ENCODE data around the gene MRPS17.
"Not testable (repeated sequence)": the region's sequence is repeated elsewhere in the genome, so short reads cannot be mapped to it uniquely, and the experiment has no call there.

The MRPS17 gene

DNA sequence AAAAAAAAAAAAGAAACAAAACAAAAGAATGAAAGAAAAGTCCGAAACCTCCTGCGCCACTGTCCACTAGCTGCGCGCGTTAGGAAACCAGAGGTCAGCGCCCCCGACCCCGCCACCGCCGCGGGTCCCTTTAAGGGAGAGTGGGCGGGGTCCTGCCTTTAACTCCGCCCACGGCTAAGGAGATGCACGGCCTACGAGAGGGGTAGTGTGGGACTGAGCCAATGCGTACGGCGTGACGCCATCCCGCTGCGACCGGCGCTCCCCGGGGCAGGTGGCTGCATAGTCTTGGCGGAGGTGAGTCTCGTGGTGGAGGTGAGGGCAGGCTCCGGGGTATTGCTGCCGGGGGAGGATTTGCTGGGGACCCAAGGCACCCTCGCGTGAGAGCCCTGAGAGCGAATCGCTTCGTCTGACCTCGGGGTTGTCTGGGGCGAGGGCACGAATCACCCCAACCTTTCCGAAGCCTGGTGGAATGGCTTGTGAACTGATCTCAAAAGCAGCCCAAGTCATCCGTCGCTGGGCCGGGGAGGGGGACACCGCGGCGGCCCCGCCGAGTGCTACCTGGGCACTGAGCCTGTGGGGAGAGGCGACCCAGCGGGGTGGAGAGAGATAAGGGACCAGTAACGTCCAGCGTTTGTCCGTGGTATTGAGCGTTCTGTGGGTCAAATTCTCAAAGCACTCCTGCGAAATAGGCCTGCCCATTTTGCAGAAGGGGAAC is at the start of gene MRPS17:
MRPS17 (plus strand) TSS at position 241 of the 715 bp plus-strand sequence. CDS start 1,319 bp downstream, outside the sequence.
- peak; percentile 52 for DNase-seq (ENCODE audit: low read depth)

DNA sequence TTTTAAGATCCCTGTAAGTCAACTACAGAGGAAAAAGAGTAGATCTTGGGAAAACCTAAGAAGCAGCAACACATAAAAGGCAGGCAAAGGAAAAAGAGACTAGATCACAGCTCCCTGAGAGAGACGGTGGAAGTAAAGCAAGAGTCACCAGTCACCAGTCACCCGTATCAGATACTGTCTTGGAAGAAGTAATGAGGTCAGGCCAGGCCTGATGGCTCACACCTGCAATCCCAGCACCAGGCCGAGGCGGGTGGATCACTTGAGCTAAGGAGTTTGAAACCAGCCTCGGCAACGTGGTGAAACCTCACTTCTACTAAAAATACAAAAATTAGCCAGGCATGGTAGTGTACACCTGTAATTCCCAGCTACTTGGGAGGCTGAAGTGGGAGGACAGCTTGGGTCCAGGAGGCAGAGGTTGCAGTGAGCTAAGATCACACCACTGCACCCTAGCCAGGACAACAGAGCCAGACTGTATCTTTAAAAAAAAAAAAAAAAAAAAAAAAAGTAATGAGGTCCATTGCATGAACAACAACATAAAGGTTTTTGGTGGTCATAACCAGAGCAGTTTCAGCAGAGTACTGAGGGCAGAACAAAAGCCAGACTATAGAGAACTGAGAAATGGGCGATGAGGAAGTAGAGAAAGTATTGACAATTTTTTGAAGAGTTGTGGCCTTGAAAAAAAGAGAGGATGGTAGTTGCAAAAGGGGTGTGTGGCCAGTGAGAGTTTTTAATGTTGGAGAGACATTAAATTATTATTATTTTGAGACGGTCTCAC is 47.5 kb upstream of the MRPS17 start:
- no peak for DNase-seq (ENCODE audit: low read depth)

DNA sequence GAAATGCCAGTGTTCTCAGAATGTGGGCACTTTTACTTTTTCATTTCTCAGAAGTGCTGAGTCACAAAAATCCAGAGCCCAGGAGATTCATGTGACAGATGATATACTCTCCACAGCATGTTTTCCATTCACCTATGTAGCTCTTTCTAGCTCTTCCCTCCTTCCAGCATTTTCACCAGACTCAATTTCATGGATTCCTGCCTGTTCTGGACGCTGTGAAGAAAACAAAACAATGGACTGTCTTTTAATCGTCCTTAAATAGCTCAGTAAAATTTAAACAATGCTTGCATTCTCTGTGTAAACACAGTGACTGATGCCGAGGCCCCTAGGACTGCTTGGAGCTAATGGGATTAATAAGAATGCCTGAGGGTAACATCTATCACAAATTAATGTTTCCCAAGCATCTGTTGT is 38.9 kb upstream of the MRPS17 start:
- DNase-seq (ENCODE audit: low read depth), result no peak

DNA sequence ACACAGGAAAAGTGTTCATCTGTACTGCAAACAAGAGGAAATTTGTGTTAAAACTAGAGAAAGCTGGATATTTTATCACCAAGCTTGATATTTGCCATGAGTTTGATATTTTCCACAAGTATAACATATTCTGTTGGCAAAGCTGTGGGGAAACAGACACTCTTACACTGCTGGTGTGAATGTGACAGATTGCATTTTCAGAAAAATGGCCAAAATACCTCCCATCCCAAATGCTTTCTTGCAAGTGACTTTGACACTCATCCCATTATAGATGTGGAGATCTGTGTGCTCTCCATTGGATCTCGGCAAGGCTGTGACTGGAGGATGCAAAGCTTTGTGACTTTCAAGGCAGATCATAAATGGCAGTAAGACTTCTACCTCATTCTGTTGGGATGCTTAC is 33.9 kb upstream of the MRPS17 start:
- DNase-seq (ENCODE audit: low read depth), result no peak

DNA sequence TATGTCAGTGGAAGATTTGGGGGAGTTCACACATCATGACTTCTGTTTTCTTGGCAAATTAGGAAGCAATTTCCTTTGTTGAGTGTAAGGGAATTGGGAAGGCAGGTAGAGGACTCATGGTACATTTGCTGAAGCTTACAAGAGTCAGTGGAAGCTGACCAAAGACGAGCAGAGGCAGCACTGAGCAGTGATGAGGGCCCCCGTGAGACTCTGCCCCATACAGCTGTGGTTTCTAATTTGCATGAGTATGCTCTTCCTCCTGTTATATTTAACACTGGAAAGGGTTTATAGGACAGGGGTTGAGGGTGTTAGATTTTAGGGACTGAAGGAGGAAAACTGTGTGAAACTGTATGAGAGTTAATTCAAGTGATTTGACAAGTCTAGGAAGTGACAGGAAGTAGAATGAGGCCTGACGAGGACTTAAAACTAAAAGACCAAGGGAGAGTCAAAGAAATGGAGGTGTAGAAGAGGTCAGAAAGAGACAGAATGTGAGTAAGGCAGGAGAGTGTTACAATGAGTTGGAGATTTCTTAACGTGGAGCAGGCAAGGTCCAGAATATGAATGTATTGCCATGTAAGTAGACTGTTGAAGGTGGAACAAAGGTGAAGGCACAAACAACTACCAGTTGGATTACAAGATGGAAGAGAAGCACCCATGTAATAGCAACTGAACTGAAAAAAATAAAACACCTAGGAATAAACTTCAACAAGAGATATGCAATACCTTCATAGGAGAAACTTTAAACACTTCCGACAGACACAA is 23.5 kb upstream of the MRPS17 start:
- no peak for DNase-seq (ENCODE audit: low read depth)

DNA sequence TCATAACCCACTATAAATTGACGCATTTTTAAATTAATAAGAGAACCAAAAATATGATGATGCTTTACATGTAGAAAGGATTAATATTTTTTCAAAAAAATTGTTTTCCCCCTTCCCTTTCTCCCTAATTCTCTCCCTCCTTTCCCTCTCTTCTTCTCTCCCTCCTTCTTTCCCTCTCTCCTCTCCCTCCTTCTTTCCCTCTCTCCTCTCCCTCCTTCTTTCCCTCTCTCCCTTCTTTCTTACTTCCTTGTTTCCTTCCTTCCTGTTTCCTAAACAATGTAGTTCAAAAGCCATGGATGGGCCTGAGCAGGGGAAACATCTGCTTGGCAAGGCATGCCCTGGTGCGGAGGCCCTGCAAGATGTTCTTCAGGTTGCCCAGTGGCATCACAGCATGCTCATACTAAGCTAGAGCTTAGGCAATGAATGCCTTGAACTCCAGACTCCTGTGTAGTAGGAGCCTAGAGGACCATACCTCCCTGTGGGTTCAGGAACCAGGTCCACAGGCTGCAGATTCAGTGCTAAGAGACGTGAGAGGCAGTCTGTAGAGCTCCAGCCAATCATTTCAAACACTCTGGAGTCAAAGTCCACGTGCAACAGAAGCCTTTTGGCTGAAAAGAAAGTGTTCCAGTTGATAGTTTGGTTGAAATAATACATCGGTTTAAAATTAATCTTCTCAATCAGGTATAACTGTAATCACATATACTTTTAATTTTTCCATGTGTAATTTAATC is 20.1 kb upstream of the MRPS17 start:
- no peak for DNase-seq (ENCODE audit: low read depth)

DNA sequence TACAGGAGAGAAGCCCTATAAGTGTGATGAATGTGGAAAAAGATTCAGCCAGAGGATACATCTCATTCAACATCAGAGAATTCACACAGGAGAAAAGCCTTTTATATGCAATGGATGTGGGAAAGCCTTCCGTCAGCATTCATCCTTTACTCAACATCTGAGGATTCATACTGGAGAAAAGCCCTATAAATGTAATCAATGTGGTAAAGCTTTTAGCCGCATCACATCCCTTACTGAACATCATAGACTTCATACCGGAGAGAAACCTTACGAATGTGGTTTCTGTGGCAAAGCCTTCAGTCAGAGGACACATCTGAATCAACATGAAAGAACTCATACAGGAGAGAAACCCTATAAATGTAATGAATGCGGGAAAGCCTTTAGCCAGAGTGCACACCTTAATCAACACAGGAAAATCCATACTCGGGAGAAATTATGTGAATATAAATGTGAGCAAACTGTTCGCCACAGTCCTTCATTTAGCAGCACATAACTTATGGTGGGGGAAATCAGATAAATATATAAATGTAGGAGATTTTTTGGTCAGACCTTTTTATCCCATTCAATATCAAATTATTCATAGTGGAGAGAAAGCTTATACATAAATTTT is 12.1 kb upstream of the MRPS17 start:
- no peak for DNase-seq (ENCODE audit: low read depth)

DNA sequence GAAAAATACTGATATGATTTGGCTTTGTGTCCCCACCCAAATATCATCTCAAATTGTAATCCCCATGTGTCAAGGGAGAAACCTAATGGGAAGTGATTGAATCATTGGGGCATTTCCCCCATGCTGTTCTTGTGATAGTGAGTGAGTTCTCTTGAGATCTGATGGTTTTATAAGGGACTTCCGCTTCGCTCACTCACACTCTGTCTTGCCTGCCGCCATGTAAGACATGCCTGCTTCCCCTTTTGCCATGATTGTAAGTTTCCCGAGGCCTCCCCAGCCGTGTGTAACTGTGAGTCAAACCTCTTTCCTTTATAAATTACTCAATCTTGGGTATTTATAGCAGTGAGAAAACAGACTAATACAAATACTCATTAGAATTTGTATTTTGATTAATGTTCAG is 5.1 kb upstream of the MRPS17 start:
- DNase-seq (ENCODE audit: low read depth), result no peak

DNA sequence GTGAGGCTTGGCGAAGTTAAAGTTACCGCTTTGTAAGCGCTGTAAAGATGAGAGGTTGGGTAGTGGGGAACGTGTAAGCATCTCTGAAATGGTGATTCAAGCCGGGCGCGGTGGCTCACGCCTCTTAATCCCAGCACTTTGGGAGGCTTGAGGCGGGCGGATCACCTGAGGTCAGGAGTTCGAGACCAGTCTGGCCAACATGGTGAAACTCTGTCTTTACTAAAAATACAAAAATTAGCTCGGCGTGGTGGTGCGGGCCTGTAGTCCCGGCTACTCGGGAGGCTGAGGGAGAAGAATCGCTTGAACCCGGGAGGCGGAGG is 635 bp downstream of the MRPS17 start:
- not testable (repeated sequence) for DNase-seq (ENCODE audit: low read depth)

DNA sequence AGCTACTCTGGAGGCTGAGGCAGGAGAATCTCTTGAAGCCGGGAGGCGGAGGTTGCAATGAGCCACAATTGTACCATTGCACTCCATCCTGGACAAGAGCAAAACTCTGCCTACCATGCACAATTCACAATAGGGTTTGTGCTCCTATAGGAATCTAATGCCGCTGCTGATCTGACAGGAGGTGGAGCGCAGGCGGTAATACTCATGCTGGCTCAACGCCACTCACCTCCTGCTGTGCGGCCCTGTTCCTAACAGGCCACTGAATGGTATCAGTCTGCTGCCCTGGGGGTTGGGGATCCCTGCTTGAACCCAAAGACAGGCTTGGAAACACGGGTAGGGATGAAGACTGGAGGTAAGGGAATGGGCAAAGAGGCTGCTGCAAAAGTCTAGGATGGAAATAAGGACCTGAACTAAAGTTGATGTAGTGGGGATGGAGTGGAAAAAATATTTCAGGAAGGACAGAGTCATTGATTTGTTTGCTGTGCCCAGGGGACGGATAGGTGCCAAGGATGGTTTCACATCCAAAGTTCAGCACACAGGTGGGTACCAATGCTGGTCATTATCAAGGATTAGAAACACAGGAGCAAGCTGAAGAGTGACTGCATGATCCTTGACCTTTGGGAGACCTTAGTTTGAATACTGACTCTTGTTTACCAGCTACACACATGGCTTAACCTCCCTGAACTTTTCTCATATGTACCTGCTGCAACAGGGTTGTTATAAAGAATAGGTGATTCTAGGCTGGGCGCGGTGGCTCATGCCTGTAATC is 2.2 kb downstream of the MRPS17 start:
- no peak for DNase-seq (ENCODE audit: low read depth)

DNA sequence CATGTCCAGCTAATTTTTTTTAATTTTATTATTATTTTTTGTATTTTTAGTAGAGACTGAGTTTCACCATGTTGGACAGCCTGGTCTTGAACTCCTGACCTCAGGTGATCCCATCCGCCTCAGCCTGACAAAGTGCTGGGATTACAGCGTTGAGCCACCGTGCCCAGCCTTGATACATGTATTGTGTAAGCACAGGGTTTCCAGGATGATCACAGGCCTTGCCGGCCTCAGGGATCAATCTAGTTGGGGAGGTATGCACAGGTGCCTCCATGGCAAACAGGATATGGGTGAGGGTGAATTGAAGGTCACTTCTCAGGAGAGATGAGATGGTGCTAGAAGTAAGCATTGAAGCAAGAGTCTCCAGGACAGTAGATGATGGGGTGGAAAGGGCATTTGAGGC is 5.5 kb downstream of the MRPS17 start:
- no peak for DNase-seq (ENCODE audit: low read depth)

DNA sequence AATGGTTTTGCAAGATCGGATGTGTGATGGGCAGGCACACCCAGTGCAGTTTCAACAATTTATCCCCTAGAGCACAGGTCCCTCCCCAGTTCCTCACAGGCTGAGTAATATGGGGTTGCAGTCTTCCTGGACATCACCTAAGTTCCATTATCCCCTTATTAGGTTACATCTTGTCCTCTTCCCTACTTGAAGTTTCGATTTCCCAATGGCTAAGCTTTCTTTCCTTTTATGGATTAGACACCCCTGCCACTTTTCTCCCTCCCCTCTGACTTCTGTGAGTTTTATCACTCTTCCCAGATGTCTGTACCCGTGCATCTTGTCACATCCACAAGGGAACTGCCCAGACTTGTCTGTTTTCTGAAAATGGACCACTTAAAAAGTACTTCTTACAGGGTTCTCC is 10.3 kb downstream of the MRPS17 start:
- DNase-seq (ENCODE audit: low read depth), result no peak

DNA sequence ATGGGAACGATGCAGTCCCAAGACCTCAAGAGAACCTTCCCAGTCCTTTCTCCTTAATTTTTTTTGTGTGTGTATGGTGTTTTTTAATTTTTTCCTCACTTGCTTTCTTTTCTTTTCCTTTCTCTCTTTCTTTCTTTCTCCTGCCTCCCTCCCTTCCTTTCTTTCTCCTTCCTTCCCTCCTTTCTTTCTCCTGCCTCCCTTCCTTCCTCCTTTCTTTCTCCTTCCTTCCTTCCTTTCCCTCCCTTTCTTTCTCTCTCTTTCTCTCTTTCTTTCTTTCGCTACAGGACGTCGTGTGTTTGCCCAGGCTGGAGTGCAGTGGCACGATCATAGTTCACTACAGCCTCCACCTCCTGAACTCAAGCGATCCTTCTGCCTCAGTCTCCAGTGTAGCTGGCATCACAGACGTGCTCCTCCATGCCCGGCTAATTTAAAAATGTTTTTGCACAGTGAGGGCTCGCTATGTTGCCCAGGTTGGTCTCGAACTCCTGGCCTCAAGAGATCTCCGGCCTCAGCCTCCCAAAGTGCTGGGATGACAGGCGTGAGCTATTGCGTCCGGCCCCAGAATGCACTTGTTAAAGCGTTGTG is 12.0 kb downstream of the MRPS17 start:
- DNase-seq (ENCODE audit: low read depth), result no peak

DNA sequence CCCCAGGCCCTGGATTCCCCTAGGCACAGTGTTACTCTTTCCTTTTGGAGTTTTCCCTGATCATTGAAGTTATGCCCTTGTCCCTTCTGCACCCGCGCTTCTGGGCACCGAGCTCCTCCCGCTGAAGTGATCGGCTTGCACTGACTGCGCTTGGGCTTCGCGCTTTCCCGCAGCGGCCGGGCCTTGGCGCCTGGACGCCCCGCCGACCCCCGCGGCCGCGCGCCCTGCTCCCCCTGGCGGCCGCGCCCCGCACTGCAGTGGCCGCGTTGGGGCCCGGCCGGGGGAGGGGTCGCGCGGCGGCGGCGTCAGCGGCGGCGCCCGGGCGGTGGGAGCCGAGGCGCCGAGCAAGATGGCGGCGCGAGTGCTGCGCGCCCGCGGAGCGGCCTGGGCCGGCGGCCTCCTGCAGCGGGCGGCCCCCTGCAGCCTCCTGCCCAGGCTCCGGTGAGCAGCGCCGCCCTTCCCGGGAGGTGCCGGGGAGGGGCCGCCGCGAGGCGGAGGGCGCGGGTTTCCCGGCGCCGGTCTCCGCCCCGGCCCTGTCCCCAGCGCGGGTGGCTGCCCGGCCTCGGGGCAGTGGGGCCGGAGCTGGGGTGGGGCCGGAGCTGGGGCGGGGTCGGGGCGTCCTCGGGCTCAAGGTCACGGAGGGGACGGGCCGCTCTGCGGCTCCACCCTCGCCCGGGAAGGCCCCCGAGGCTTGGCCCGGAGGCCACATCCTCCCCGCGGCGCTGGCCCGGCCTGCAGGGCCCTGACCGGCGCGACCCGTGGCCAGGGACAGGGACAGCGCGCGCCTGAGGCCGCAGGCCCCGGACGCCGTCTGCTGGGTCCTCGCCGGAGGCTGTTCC is 12.8 kb downstream of the MRPS17 start, which contains the start of gene NIPSNAP2:
NIPSNAP2 (plus strand) TSS at position 325 of the 839 bp plus-strand sequence; CDS start at position 350, 25 bp downstream.
- no peak for DNase-seq (ENCODE audit: low read depth)

DNA sequence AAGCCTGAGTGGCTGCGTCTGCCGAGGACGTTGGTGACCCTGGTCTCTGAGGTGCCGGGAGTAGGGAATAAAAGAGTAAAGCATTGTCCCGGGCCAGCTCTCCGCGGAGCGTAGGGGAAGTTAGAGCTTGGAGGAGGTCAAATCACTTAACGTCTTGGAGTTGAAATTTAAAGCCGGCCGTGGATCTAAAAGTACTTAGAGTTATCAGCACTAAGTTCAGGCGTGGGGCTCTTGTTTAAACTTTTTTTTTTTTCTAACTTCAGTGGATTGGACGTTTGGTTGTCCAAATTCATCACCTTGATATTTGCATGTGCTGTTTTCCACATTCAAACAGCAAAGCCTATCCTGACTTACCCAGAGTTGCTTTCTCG is 13.4 kb downstream of the MRPS17 start:
- no peak for DNase-seq (ENCODE audit: low read depth)

DNA sequence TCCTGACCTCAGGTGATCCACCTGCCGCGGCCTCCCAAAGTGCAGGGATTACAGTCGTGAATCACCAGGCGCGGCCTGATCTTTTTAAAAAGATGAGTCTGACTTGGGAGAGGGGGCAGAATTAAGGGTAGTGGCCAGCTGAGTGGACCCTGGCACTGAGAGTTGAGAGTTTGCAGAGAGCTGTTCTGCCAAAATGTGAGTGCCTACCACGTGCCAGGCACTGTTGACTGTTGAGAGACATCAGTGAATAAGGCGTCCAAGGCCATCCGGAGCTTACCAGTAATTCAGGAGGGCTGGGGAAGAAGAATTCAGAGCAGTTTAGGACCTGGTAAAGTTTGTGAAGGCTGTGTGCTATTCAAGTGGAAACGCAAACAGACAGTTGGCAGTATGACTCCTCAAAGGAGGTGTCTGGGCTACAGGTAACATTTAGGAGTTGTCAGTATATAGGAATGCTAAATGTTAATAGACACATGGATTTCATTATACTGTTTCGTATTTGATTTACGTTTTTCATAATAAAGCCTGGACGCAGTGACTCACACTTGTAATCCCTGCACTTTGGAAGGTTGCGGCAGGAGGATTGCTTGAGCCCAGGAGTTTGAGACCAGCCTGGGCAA is 14.2 kb downstream of the MRPS17 start:
- DNase-seq (ENCODE audit: low read depth), result peak; percentile 57

DNA sequence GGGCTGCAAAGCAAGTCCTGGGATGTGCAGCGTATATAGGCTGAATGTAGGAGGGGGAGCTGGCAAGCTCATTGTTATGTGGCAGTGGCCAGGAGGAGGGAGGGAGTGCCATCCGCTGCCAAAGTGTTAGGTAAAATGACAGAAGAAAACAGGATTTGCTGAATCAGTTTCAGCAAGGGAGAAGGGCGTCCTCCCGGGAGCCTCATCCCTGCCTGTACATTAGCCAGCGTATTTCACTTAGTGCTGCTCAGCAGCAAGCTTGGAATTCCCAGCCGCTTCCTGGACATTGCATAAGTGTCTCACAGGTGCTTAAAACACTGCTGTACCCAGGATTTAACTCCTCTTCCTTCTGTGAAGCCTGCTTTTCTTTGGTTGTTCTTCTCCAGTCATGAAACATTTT is 15.2 kb downstream of the MRPS17 start:
- DNase-seq (ENCODE audit: low read depth), result no peak

DNA sequence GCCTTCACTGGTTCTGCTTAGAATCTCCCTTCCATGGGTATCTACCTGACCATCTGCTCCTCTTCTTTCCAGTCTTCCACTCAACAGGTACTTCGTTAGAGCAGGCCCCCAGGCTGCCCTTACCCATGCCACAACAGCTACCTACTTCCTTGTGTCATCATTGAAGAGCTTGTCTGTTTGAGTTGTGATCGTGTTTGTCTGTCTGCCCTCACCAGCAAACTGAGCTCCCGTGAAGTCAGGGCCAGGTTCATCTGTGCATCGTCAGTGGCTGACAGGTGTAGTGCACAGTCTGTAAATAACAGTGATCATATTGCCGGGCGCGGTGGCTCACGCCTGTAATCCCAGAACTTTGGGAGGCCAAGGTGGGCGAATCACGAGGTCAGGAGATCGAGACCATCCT is 17.7 kb downstream of the MRPS17 start:
- no peak for DNase-seq (ENCODE audit: low read depth)

DNA sequence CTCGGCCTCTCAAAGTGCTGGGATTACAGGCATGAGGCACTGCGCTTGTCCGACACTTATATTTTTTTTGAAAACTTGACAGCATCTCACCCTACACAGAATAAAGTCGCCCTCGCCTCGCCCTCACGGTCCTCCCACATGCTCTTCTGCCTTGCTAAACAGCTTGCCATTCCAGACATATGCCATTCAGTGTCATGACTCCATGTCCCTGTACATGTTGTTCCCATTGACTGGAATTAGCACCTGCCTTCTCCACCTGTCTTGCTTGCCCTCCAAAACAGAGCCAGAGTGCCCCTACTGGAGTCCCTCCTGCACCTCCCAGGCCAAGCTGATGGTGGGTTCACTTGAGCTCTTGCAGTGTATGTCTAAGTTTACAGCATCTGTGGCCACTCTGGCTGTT is 18.9 kb downstream of the MRPS17 start:
- DNase-seq (ENCODE audit: low read depth), result no peak
